Activated CD4-positive, alpha-beta T cell treated with anti-CD3 and anti-CD28 coated beads for 24 hours (primary cell): Measurements from ENCODE around the gene IPO4.

Source experiments
- DNase-seq, 2 donors: peaks; one replicate each; pipeline ENCODE4 v3.0.0-alpha.2; 2020; ENCODE audit warnings: low read depth in 2 of 2

The IPO4 gene

GRCh38 chr14:24149302-24149969, 39.2 kb downstream of the IPO4 start:
- DNase-seq = no peak

- DNase-seq = no peak
Measured at GRCh38 chr14:24147761-24148428, 40.7 kb downstream of the IPO4 start.

GRCh38 chr14:24146978-24147760, 41.4 kb downstream of the IPO4 start, which contains the start of gene RNF31:
RNF31 (plus strand) TSS chr14:24147498; CDS start chr14:24147699, 201 bp downstream.
- peak; percentile 97 to 98 for DNase-seq

- DNase-seq = peak; percentile 75 to 86
Measured at GRCh38 chr14:24146453-24146977, 42.1 kb downstream of the IPO4 start, which contains the start of gene PSME2. PSME2 (minus strand) TSS chr14:24146610; CDS start chr14:24146581, 29 bp downstream.

GRCh38 chr14:24145690-24146452, 42.7 kb downstream of the IPO4 start:
- DNase-seq = no peak

- DNase-seq = no peak
Measured at GRCh38 chr14:24145219-24145618, 43.4 kb downstream of the IPO4 start.

- no peak for DNase-seq
Measured at GRCh38 chr14:24144451-24144850, 44.2 kb downstream of the IPO4 start.

- no peak for DNase-seq
Measured at GRCh38 chr14:24143511-24143910, 45.1 kb downstream of the IPO4 start.

- DNase-seq = peak; percentile 99 to 100
Measured at GRCh38 chr14:24141097-24141880, 47.3 kb downstream of the IPO4 start, which contains the start of gene EMC9. EMC9 (minus strand) TSS chr14:24141591; CDS start chr14:24141304, 287 bp downstream.

- DNase-seq = no peak
Measured at GRCh38 chr14:24139272-24139934, 49.2 kb downstream of the IPO4 start.

- DNase-seq = no peak
Measured at GRCh38 chr14:24138396-24139271, 50.0 kb downstream of the IPO4 start.

- no peak for DNase-seq
Measured at GRCh38 chr14:24137529-24138395, 50.9 kb downstream of the IPO4 start.

GRCh38 chr14:24136684-24137528, 51.7 kb downstream of the IPO4 start:
- no peak for DNase-seq

GRCh38 chr14:24135834-24136683, 52.6 kb downstream of the IPO4 start, which contains the start of gene PSME1:
PSME1 (plus strand) TSS chr14:24136194; CDS start chr14:24136263, 69 bp downstream.
- peak; percentile 87 to 93 for DNase-seq

GRCh38 chr14:24135584-24135833, 53.1 kb downstream of the IPO4 start:
- DNase-seq = no peak

- DNase-seq = no peak
Measured at GRCh38 chr14:24133735-24134134, 54.9 kb downstream of the IPO4 start.
